Esophagus squamous epithelium (tissue), 5 donors: Measurements from ENCODE around the gene ITM2B. TPM values are rescaled to one million over a fixed set of nuclear protein-coding genes. Genes with fewer than 3 reads are reported as not detected.
"Not testable (repeated sequence)": the region's sequence is repeated elsewhere in the genome, so short reads cannot be mapped to it uniquely, and the experiment has no call there.

Experiments used
- DNase-seq: peaks from one replicate; lab custom pipeline; 2025; lab: John Stamatoyannopoulos, UW
- H3K27ac ChIP-seq, 4 donors: fragments of 200-600 bp; sonication (generic); one replicate each; pipeline ENCODE4 v1.5.1; 2016 to 2019; ENCODE audit warnings: mild to moderate bottlenecking in 1 of 4
- H3K27me3 ChIP-seq, 4 donors: fragments of 200-600 bp; sonication (generic); 1 replicate in 3 of 4; 2 replicates in 1 of 4; pipeline versions ENCODE4 v1.5.1 to v1.6.0; 2017 to 2021; ENCODE audit warnings: antibody characterized with exemption in 1 of 4
- H3K36me3 ChIP-seq, 3 donors: fragments of 200-600 bp; sonication (generic); one replicate each; pipeline ENCODE4 v1.5.1; 2016 to 2019
- H3K4me1 ChIP-seq, 3 donors: fragments of 200-600 bp; sonication (generic); one replicate each; pipeline ENCODE4 v1.5.1; 2017 to 2019
- H3K4me3 ChIP-seq, 4 donors: fragments of 200-600 bp; sonication (generic); 1 replicate in 3 of 4; 2 replicates in 1 of 4; pipeline ENCODE4 v1.5.1; 2016 to 2019; ENCODE audit warnings: mild to moderate bottlenecking in 2 of 4, moderate library complexity in 1 of 4
- H3K9me3 ChIP-seq, 3 donors: fragments of 200-600 bp; sonication (generic); one replicate each; pipeline ENCODE4 v1.5.1; 2016 to 2019
- POLR2A ChIP-seq, 4 donors: fragments of 450-650 bp; IDR thresholded peaks; one replicate each; pipeline ENCODE4 v1.6.1; 2017; ENCODE audit warnings: antibody characterized with exemption in 4 of 4, mild to moderate bottlenecking in 4 of 4, moderate library complexity in 3 of 4
- WGBS, 2 donors: methylation state at CpG; one replicate each; pipeline ENCODE4 v1.1.5; 2018; 5-methylcytosine and 5-hydroxymethylcytosine counted together
- intact Hi-C: fragments of 100-400 bp; cut with DNase I; formaldehyde crosslinking; loops from one replicate; pipeline ENCODE4 v1.15.0; 2022
- total RNA-seq, 4 donors: library from RNA; depleted of rRNA; stranded (reverse); fragments of >200 nt; gene quantifications; one replicate each; pipeline ENCODE4 v1.1.0, GENCODE V29; 2016
- TF ChIP-seq, protein P1 (sequence below), 6 experiments: fragments of 450-650 bp in 4 of 6; fragments of 200-600 bp in 2 of 6; sonication (generic) in 2 of 6; IDR thresholded peaks; one replicate each; pipeline ENCODE4 v1.5.1; 2016 to 2019; ENCODE audit warnings: antibody characterized with exemption in 6 of 6, mild to moderate bottlenecking in 4 of 6, moderate library complexity in 4 of 6
- donor health status: DM: yes; HTN: yes; CAD: no.

Gene ITM2B
- total RNA-seq, 4 donors from 2014 or later: 418 to 554 (median 457) TPM

- no peak overlapping the region for H3K4me3 ChIP-seq
- H3K27ac ChIP-seq: no peak overlapping the region
- no peak for DNase-seq
- intact Hi-C loops: no loop called here
- TF ChIP-seq, protein P1, sequence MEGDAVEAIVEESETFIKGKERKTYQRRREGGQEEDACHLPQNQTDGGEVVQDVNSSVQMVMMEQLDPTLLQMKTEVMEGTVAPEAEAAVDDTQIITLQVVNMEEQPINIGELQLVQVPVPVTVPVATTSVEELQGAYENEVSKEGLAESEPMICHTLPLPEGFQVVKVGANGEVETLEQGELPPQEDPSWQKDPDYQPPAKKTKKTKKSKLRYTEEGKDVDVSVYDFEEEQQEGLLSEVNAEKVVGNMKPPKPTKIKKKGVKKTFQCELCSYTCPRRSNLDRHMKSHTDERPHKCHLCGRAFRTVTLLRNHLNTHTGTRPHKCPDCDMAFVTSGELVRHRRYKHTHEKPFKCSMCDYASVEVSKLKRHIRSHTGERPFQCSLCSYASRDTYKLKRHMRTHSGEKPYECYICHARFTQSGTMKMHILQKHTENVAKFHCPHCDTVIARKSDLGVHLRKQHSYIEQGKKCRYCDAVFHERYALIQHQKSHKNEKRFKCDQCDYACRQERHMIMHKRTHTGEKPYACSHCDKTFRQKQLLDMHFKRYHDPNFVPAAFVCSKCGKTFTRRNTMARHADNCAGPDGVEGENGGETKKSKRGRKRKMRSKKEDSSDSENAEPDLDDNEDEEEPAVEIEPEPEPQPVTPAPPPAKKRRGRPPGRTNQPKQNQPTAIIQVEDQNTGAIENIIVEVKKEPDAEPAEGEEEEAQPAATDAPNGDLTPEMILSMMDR (IDR thresholded peaks at IDR 0.05): no peak
- TF ChIP-seq POLR2A (IDR thresholded peaks at IDR 0.05): no peak
- no peaks in the 10 kb centered on the region for H3K9me3 ChIP-seq
- no peaks in the 10 kb centered on the region for H3K27me3 ChIP-seq
- no CpG with 5 or more reads among the region's 3 CpGs for WGBS, 2 donors
- peaks cover 0 to 10% (median 0%) of the 10 kb centered on the region in 3 donors for H3K4me1 ChIP-seq
- no peaks in the 10 kb centered on the region for H3K36me3 ChIP-seq
Observed at GRCh38 chr13:48201044-48201443, 32.0 kb upstream of the ITM2B start.

DNA sequence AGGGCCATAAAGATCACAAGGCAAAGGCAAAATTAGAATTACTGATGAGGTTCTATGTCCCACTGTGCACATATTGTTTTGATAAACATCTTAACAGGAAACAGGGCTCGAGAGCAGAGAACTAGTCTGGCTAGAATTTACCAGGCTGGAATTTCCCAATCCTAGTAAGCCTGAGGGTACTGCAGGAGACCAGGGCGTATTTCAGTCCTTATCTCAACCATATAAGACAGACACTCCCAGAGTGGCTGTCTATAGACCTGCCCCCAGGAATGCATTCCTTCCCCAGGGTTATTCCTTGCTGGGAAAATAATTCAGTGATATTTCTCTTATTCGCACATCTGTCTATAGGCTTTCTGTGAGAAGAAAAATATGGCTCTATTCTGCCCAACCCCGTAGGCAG lies 25.8 kb upstream of the ITM2B start:
- H3K9me3 ChIP-seq: peaks cover 0 to 11% (median 2%) of the 10 kb centered on the region in 3 donors
- DNase-seq, H3K27me3 ChIP-seq, H3K27ac ChIP-seq, H3K36me3 ChIP-seq, H3K4me3 ChIP-seq, intact Hi-C loops: not testable (repeated sequence)
- 70 to 73% methylated on average over 4 of the region's 4 CpGs for whole genome bisulfite sequencing, 2 donors
- peaks cover 0 to 13% (median 5%) of the 10 kb centered on the region in 3 donors for H3K4me1 ChIP-seq

DNA sequence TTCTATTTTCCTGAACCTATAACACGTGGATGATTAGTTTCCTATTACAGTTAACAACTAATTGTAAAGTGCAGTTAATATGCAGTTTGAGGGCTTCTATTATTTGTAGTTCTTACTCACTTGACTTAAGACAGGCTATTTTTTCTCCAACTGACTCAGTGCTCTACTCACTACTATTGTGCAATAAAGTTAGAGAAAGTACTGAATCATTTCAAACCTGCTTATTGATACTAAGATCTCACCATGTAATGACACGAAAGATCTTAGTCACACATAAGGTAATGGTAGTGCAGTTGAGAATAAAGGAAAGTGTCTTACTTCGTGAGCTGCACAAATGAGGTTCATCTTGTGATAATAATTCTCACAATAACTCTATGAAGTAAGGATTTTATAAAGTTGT lies 22.8 kb upstream of the ITM2B start:
- Histone ChIP-seq H3K9me3 (peaks cover 0 to 14% (median 2%) of the 10 kb centered on the region in 3 donors), H3K4me3 (no peak overlapping the region), H3K27me3 (no peaks in the 10 kb centered on the region), H3K4me1 (peaks cover 0 to 13% (median 5%) of the 10 kb centered on the region in 3 donors), H3K36me3 (no peaks in the 10 kb centered on the region), H3K27ac (peak overlapping the region; percentile 34 to 74 (median 63))
- no peak for DNase-seq
- intact Hi-C loops: no loop called here
- 25 to 27% methylated on average over 3 of the region's 3 CpGs for WGBS, 2 donors
- no peak for TF ChIP-seq POLR2A (IDR thresholded peaks at IDR 0.05)
- TF ChIP-seq, protein P1 (IDR thresholded peaks at IDR 0.05): no peak

DNA sequence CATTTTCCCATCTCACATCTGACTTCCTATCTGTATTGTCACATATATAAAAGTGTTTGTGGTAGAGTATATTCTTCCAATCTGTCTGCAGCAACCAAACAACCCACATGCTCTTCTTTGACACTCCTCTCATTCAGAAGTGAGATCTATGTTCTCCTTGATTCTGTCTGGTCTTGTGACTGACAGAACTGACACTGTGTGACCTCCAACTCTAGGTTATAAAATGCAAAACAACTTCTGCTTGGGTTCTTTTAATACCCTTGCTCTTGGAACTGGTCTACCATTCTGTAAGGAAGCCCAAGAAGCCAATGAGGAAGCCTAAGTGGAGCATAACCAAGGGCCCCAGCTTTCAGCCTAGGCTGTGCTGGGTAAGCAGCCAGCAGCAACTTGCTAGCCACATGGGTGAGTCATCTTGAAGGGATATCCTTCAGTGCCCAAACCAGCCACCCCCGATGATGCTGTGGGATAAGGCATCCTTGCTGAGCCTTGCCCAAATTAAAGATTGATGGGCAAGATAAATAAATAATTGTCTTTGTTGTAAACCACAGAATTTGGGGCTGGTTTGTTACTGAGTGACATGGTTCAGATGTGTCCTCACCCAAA lies 18.4 kb upstream of the ITM2B start:
- 22 to 50% methylated on average over 1 of the region's 1 CpG for WGBS, 2 donors
- Histone ChIP-seq H3K27me3 (no peaks in the 10 kb centered on the region), H3K9me3 (peaks cover 0 to 3% (median 0%) of the 10 kb centered on the region in 3 donors), H3K4me1 (peaks cover 0 to 8% (median 3%) of the 10 kb centered on the region in 3 donors), H3K4me3 (no peak overlapping the region), H3K36me3 (no peaks in the 10 kb centered on the region), H3K27ac (no peak overlapping the region)
- intact Hi-C loops: no loop called here
- DNase-seq: no peak
- TF ChIP-seq POLR2A (IDR thresholded peaks at IDR 0.05): no peak
- TF ChIP-seq, protein P1 (IDR thresholded peaks at IDR 0.05): no peak

DNA sequence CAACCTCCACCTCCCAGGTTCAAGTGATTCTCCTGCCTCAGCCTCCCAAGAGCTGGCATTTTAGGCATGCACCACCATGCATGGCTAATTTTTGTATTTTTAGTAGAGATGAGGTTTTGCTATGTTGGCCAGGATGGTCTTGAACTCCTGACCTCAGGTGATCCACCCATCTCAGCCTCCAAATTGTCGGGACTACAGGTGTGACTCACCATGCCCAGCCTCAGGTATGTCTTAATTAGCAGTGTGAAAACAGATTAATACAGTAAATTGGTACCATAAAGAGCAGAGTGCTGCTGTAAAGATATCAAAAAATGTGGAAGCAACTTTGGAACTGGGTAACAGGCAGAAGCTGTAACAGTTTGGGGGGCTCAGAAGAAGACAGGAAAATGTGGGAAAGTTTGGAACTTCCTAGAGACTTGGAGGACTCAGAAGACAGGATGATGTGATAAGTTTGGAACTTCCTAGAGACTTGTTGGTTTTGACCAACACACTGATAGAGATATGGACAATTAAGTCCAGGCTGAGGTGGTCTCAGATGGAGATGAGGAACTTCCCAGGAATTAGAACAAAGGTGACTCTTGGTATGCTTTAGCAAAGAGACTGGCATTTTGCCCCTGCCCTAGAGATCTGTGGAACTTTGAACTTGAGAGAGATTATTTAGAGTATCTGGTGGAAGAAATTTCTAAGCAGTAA lies 17.3 kb upstream of the ITM2B start:
- intact Hi-C loops, H3K9me3 ChIP-seq, H3K36me3 ChIP-seq, H3K27me3 ChIP-seq, H3K4me3 ChIP-seq, H3K27ac ChIP-seq, H3K4me1 ChIP-seq, DNase-seq: not testable (repeated sequence)
- 17 to 30% methylated on average over 1 of the region's 1 CpG for WGBS, 2 donors

- TF ChIP-seq, protein P1 (IDR thresholded peaks at IDR 0.05): no peak
- no peak for TF ChIP-seq POLR2A (IDR thresholded peaks at IDR 0.05)
- 85 to 88% methylated on average over 2 of the region's 2 CpGs for WGBS, 2 donors
- no peaks in the 10 kb centered on the region for H3K27me3 ChIP-seq
- peaks cover 7 to 13% (median 8%) of the 10 kb centered on the region in 3 donors for H3K4me1 ChIP-seq
- no peaks in the 10 kb centered on the region for H3K36me3 ChIP-seq
- H3K9me3 ChIP-seq: peaks cover 0 to 3% (median 0%) of the 10 kb centered on the region in 3 donors
- intact Hi-C loops: no loop called here
- H3K27ac ChIP-seq: no peak overlapping the region
- no peak for DNase-seq
- no peak overlapping the region for H3K4me3 ChIP-seq
Observed at GRCh38 chr13:48216204-48216711, 16.7 kb upstream of the ITM2B start.
